Fibroblast of peridontal ligament (primary cell): ENCODE results near the gene FUT8.
"Not testable (repeated sequence)": the region's sequence is repeated elsewhere in the genome, so short reads cannot be mapped to it uniquely, and the experiment has no call there.

Source experiments
- DNase-seq: peaks from one replicate; pipeline ENCODE4 v3.0.0-alpha.2; 2010; ENCODE audit errors: extremely low read depth

FUT8 gene

DNA sequence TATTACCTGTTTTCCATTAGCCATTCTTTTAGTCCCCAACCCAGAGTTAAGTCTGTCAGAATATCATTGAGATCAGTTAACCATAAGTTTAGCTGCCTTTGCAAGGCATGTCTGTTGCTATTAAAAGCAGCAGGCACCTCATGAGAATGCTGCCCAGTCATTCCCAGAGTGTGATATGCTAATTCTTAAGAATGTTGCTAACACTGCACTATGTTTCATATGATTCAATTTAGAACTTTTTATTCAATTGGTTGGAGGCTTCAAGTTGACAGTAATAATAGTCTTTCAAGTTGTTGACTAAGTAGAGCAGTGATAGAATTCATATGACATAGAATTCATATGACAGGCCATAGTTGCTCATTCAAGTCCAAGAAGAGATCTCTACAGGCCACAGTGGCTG lies 292.3 kb downstream of the FUT8 start:
- peak; percentile 10 for DNase-seq

- DNase-seq: no peak
Measured at GRCh38 chr14:65709576-65709975, 297.0 kb downstream of the FUT8 start.

DNA sequence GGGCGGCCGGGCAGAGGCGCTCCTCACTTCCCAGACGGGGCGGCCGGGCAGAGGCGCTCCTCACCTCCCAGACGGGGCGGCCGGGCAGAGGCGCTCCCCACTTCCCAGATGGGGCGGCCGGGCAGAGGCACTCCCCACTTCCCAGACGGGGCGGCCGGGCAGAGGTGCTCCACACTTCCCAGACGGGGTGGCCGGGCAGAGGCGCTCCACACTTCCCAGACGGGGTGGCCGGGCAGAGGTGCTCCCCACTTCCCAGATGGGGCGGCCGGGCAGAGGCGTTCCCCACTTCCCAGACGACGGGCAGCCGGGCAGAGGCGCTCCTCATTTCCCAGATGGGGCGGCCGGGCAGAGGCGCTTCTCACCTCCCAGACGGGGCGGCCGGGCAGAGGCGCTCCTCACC lies 304.3 kb downstream of the FUT8 start:
- DNase-seq: not testable (repeated sequence)

DNA sequence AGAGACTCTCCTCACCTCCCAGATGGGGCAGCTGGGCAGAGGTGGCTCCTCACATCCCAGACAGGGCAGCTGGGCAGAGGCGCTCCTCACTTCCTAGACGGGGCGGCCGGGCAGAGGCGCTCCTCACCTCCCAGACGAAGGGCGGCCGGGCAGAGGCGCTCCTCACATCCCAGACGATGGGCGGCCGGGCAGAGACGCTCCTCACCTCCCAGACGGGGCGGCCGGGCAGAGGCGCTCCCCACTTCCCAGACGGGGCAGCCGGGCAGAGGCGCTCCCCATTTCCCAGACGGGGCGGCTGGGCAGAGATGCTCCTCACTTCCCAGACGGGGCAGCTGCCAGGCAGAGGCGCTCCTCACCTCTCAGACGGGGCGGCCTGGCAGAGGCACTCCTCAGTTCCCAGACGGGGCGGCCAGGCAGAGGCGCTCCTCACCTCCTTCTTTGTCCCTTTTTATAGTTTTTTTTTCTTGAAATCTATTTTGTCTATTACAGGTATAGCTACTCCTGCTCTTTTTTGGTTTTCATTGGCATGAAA lies 304.9 kb downstream of the FUT8 start:
- not testable (repeated sequence) for DNase-seq

DNA sequence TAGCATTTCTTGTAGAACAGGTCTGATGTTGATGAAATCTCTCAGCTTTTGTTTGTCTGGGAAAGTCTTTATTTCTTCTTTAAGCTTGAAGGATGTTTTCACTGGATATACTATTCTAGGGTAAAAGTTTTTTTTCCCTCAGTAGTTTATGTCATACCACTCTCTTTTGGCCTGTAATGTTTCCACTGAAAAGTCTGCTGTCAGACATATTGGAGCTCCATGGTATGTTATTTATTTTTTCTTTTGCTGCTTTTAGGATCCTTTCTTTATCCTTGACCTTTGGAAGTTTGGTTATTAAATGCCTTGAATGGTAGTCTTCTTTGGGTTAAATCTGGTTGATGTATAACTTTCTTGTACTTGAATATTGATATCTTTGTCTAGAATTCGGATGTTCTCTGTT lies 306.1 kb downstream of the FUT8 start:
- no peak for DNase-seq

GRCh38 chr14:65720171-65720570 lies 307.6 kb downstream of the FUT8 start:
- DNase-seq: no peak

- DNase-seq: no peak
Measured at GRCh38 chr14:65720743-65721142, 308.2 kb downstream of the FUT8 start.

- DNase-seq: no peak
Measured at GRCh38 chr14:65723348-65723747, 310.8 kb downstream of the FUT8 start.

DNA sequence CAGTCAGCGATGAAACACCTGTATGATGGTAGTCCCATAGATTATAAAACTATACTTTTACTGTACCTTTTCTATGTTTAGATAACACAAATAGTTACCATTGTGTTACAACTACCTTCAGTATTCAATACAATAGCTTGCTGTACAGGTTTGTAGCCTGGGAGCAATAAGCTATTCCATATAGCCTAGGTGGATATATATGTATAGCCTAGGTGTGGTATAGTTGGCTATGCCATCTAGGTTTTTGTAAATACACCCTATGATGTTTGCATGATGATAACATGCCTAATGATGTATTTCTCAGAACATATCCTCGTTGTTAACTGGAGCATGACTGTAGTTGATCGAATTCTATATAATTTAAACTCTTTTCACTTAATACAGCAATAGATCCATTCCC lies 316.1 kb downstream of the FUT8 start:
- DNase-seq: no peak

DNA sequence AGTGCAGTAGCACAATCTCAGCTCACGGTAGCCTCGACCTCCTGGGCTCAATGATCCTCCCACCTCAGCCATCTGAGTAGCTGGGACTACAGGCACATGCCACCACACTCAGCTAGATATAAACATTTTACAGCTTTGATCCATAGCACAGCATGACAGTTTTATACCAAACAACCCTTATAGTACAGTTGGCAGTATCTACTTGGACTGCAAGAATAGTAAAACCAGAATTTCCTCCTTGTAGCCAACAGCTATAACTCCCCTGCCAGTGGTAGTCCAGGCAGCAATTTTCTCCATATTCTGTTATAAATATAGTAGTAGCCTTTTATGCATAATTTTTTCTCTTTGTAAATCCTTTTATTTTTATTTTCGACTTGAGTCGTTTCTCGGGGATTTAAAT lies 317.0 kb downstream of the FUT8 start:
- DNase-seq: no peak

GRCh38 chr14:65731933-65732506 lies 319.5 kb downstream of the FUT8 start:
- DNase-seq: no peak

DNA sequence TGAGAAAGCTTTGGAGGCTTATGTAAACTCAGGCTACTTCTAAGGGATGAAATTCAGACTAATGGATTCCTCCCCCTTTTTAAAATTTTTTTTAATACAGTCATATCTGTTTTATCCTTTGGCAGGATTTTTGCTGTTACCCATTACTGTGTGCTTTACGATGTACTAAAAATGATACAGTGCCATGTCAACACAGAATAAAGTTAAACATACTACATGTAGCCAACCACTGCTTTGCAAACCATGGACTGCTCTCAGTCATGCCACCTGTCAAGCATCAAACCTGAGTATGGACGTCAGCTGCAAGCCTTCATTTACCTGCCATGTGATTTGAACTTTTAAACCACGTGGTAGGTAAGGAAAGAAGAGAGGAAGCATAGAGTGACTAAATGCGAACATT lies 325.8 kb downstream of the FUT8 start:
- DNase-seq: no peak

DNA sequence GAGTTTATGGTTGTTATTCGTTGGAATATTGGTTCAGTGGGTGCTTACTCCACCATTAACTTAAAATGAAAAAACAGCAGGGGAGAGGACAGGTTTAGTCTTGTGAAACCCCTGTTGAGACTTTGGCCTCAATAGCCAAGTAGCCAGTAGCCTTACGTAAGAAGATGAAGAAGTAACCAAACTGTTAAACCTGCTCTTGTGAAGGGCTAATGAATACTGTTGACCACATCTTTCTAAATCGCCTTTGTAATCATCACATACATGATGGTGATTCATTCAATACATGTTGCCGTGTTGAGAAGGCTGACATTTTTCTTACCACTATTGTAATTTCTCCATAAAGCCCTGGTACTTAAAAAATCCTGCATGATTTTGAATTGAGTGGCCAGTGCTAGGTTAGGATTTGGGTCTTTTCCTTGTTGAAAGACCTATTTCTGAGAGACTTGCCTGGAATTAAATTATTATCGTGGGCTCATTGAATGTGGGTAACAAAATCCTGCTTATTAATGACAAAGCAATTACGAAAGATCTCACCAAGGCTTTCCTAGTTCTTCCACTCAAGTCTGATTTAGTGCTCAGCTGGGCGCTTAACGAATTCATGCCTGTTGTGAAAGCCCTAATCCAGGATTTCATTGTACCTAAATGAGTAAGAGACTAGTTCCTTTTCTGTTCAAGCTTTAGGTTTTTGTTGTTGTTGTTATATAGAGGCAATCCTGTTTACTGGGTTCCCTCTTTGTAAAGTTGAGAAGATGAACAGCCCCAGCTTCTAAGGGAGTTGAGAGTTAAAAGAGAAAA lies 333.1 kb downstream of the FUT8 start:
- no peak for DNase-seq

GRCh38 chr14:65748796-65749195 lies 336.3 kb downstream of the FUT8 start:
- no peak for DNase-seq

DNA sequence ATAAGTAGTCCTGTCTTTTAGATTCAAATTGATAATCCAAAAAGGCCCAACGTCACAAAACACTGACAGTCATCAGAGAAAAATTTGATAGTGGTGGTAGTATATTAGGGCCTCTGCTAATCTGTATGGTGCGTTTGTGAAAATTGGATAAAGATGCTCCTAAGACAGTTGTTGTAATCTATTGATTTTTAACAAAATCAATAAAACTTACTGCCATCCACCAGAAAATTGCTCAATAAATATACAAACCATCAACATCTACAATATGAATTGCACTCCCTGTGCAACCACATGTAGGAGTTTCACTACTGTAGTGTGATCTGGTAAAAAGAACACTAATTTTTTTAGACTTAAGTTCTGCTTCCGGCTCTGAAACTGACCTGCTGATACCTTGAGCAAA lies 336.8 kb downstream of the FUT8 start:
- no peak for DNase-seq

DNA sequence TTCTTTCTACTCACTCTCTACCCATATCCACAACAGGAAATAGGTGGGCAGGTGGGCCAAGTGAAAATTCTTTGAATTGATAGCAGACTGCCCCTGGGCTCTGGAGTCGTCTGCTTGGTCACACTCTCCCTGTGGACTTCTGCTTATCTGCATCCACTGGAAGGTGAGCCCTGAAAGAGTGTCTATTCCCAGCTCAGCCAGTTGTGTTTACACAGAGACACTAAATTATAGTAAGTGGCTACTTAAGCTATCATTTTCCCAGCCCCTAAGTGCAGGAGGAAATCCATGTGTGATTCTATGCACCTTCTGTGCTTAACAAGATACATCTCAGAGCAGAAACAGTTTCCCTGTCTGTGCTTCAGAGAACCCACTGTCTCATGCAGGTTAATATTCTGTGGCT lies 338.4 kb downstream of the FUT8 start:
- no peak for DNase-seq

- no peak for DNase-seq
Measured at GRCh38 chr14:65751510-65751909, 339.0 kb downstream of the FUT8 start.

DNA sequence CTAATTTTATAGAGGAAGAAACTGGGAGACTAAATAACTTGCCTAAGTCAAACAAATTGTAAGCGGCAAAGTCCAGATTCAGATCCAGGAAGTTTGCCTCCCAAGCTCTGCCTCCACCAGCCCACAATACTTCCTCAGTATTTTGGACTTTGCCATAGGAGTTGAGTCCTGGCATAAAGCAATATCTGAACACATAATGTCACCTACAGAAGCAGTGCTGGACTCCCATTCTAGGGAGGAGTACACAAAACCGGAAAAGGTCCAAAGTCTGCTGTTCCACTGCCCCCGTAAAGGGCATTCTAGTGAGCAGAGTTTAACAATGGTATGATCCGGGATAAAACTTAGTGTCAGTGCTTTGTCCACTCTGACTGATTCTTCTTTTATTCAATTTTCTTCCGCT lies 340.5 kb downstream of the FUT8 start:
- DNase-seq: no peak

DNA sequence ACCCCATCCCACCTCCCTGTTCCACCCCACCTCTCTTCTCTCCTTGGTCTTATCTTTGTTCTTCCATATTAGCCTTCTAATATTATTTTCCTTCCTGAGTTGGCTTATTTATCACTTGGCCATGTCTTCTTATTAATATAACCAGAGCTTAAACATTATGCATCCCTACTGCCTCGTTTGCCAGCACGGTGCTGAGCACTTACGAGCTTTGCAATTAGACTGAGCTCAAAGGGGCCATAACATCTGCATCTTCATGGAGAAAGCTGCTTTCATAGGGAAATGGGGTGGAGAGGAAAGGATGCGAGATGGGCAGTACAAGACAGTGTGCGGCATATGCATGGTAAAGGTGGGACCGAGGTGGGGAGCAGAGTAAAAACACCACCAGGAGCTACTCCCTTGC lies 342.8 kb downstream of the FUT8 start:
- DNase-seq: no peak

DNA sequence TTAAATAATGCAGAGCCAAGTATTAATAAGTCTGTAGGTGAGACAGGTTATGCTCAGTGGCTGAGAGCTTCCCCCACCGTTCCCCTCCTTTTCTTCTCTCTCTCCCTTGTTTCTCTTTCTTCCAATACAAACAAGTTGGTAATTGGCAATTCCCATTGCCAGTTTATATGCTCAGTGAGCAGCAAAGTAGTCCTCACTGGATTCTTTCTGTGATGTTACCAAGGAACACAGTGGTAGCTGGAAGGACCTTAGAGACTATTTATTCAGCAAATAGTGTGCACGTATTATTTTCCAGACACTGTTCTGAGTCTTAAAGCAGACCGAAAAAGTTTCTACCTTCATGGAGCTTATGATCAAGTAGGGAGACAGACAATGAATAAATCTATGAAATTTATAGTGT lies 344.4 kb downstream of the FUT8 start:
- no peak for DNase-seq

- DNase-seq: no peak
Measured at GRCh38 chr14:65769151-65769550, 356.6 kb downstream of the FUT8 start.

- DNase-seq: no peak
Measured at GRCh38 chr14:65770681-65771080, 358.2 kb downstream of the FUT8 start.

DNA sequence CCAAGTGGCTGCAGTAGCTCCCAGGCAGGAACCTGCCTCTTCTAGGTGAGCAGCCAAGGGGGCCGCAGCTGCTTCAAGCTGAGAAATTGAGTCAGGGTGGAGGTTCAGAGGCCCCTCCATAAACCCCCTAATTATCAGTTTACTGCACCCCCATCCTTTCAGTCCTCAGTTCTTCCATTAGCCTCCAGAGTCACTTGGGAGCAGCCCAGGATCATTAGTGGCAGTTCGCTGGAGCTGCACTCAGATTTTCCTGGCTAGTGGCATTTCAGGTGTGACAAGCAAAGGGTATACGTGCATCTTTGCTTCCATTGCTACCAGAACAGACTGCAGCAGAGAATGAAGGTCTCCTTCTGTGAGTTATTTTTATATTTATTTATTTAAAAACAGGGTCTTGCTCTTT lies 358.7 kb downstream of the FUT8 start:
- DNase-seq: no peak

DNA sequence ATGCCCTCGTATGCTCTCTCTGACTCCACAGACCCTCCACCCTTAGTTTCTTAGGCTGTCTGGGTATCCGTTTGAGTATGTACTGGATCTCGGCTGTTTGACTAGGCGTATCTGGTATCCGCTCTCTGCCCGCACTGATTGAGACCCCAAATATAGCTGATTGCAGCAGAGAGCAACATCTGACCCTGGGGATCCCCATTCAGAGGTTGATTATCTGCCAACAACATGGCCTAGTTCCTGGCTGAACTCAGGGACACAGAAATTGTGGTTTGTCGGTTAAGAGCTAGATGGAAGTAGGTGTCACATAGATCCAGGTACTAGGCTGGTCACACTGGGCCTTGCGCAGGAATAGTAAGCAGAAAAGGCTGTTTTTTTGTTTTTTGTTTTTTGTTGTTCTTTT lies 359.9 kb downstream of the FUT8 start:
- DNase-seq: no peak
